Measurements from ENCODE around the gene ERBB2. TPM values are rescaled to one million over a fixed set of nuclear protein-coding genes. Genes with fewer than 3 reads are reported as not detected.
"Not testable (repeated sequence)": the region's sequence is repeated elsewhere in the genome, so short reads cannot be mapped to it uniquely, and the experiment has no call there.

Gene ERBB2
- total and polyA plus RNA-seq, 2 donors from 2014 or later: 76.5 to 186 TPM

GRCh38 chr17:39747745-39748144 lies 47.9 kb downstream of the ERBB2 start:
- Histone ChIP-seq H3K27ac (ENCODE audit: low read depth in 2 of 2, low read length in 2 of 2) (no peak overlapping the region), H3K4me3 (ENCODE audit: low read length in 3 of 3) (no peak overlapping the region), H3K27me3 (ENCODE audit: control insufficient read depth, insufficient read depth, low read length) (no peaks in the 10 kb centered on the region), H3K9me3 (ENCODE audit: control insufficient read depth in 2 of 3, insufficient read depth in 1 of 3, low read length in 3 of 3) (no peaks in the 10 kb centered on the region), H3K9ac (ENCODE audit: low read length in 3 of 3) (no peak overlapping the region), H3K36me3 (ENCODE audit: control insufficient read depth in 2 of 3, insufficient read depth in 3 of 3, low read length in 3 of 3) (peaks cover 0 to 33% (median 11%) of the 10 kb centered on the region in 3 donors), H3K4me1 (ENCODE audit: control insufficient read depth in 2 of 3, insufficient read depth in 2 of 3, low read depth in 1 of 3, low read length in 3 of 3) (peaks cover 0 to 19% (median 18%) of the 10 kb centered on the region in 3 donors)
- FAIRE-seq (no peak), DNase-seq (no peak)
- TF ChIP-seq CTCF (IDR thresholded peaks at IDR 0.05; ENCODE audit: borderline replicate concordance, extremely low read depth, insufficient read depth): no peak
- intact Hi-C loops (cut with DNase I): no loop called here

DNA sequence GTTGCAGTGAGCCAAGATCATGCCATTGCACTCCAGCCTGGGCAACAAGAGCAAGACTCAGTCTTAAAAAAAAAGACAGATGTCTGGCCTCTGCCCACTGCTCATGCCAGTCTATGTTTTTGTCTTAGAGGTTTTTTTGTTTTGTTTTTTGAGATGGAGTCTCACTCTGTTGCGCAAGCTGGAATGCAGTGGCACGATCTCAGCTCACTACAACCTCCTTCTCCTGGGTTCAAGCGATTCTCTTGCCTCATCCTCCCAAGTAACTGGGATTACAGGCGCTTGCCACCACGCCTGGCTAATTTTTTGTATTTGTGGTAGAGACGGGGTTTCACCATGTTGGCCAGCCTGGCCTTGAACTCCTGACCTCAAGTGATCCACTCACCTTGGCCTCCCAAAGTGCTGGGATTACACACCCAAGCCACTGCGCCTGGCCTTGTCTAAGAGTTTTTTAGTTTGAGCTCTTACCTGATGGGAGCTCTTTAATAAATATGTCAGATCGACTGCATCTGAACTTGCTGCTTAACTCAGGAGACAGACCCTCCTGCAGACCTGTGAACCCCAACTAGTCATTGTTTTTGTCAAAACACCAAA lies 48.7 kb downstream of the ERBB2 start:
- H3K9ac ChIP-seq (ENCODE audit: low read length in 3 of 3); FAIRE-seq; H3K27ac ChIP-seq (ENCODE audit: low read depth in 2 of 2, low read length in 2 of 2); H3K9me3 ChIP-seq (ENCODE audit: control insufficient read depth in 2 of 3, insufficient read depth in 1 of 3, low read length in 3 of 3); H3K4me3 ChIP-seq (ENCODE audit: low read length in 3 of 3); DNase-seq; intact Hi-C loops (cut with DNase I); H3K27me3 ChIP-seq (ENCODE audit: control insufficient read depth, insufficient read depth, low read length): not testable (repeated sequence)
- Histone ChIP-seq H3K4me1 (ENCODE audit: control insufficient read depth in 2 of 3, insufficient read depth in 2 of 3, low read depth in 1 of 3, low read length in 3 of 3) (peaks cover 0 to 24% (median 21%) of the 10 kb centered on the region in 3 donors), H3K36me3 (ENCODE audit: control insufficient read depth in 2 of 3, insufficient read depth in 3 of 3, low read length in 3 of 3) (peaks cover 0 to 26% (median 9%) of the 10 kb centered on the region in 3 donors)

GRCh38 chr17:39750131-39751015 lies 50.5 kb downstream of the ERBB2 start:
- no peak for TF ChIP-seq CTCF (IDR thresholded peaks at IDR 0.05; ENCODE audit: borderline replicate concordance, extremely low read depth, insufficient read depth)
- no peaks in the 10 kb centered on the region for H3K27me3 ChIP-seq (ENCODE audit: control insufficient read depth, insufficient read depth, low read length)
- DNase-seq (peak in 3 of 5 donors; percentile 45 to 52 (median 51)), FAIRE-seq (no peak)
- H3K9ac ChIP-seq (ENCODE audit: low read length in 3 of 3): peak overlapping the region in 1 of 3 donors; percentile 26
- H3K4me1 ChIP-seq (ENCODE audit: control insufficient read depth in 2 of 3, insufficient read depth in 2 of 3, low read depth in 1 of 3, low read length in 3 of 3): peaks cover 0 to 24% (median 21%) of the 10 kb centered on the region in 3 donors
- intact Hi-C loops (cut with DNase I): no loop called here
- H3K9me3 ChIP-seq (ENCODE audit: control insufficient read depth in 2 of 3, insufficient read depth in 1 of 3, low read length in 3 of 3): no peaks in the 10 kb centered on the region
- peak overlapping the region; percentile 23 to 53 for H3K27ac ChIP-seq (ENCODE audit: low read depth in 2 of 2, low read length in 2 of 2)
- peaks cover 0 to 8% (median 0%) of the 10 kb centered on the region in 3 donors for H3K36me3 ChIP-seq (ENCODE audit: control insufficient read depth in 2 of 3, insufficient read depth in 3 of 3, low read length in 3 of 3)
- no peak overlapping the region for H3K4me3 ChIP-seq (ENCODE audit: low read length in 3 of 3)

DNA sequence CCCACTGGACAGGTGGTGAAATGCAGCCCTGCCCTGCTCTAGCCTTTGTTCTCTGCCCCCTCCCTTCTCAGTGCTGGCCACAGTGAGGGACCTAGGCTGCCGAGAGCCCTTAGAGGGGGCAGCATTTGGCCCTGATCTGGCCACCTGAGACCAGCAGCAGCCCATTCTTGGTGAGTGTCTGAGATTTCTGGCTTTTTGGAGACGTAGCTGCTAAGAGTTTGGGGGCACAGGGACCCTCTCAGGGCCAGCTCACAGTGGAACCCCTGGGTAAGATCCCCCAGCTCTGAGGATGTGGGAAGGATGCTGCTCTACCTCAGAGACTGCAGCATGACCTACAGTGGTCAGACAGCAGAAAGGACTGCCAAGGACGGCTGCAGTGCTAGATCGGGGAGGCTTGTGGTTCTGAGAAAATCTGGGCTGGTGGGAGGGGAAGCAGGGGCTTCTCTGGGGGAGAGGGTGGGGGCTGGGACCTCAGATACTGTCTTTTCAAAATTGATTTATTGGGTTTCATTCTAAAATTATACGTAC lies 51.2 kb downstream of the ERBB2 start:
- no peak for FAIRE-seq
- no peak overlapping the region for H3K27ac ChIP-seq (ENCODE audit: low read depth in 2 of 2, low read length in 2 of 2)
- intact Hi-C loops (cut with DNase I): no loop called here

More for the DNA sequence above, 51.2 kb downstream of the ERBB2 start:
- peak overlapping the region in 1 of 3 donors; percentile 26 for H3K9ac ChIP-seq (ENCODE audit: low read length in 3 of 3)
- H3K27me3 ChIP-seq (ENCODE audit: control insufficient read depth, insufficient read depth, low read length): no peaks in the 10 kb centered on the region
- H3K4me1 ChIP-seq (ENCODE audit: control insufficient read depth in 2 of 3, insufficient read depth in 2 of 3, low read depth in 1 of 3, low read length in 3 of 3): peaks cover 0 to 24% (median 21%) of the 10 kb centered on the region in 3 donors
- peak in 1 of 5 donors; percentile 43 for DNase-seq
- peaks cover 0 to 3% (median 0%) of the 10 kb centered on the region in 3 donors for H3K36me3 ChIP-seq (ENCODE audit: control insufficient read depth in 2 of 3, insufficient read depth in 3 of 3, low read length in 3 of 3)
- no peak overlapping the region for H3K4me3 ChIP-seq (ENCODE audit: low read length in 3 of 3)
- TF ChIP-seq CTCF (IDR thresholded peaks at IDR 0.05; ENCODE audit: borderline replicate concordance, extremely low read depth, insufficient read depth): no peak
- H3K9me3 ChIP-seq (ENCODE audit: control insufficient read depth in 2 of 3, insufficient read depth in 1 of 3, low read length in 3 of 3): no peaks in the 10 kb centered on the region

Measured in kidney (tissue), 14 donors.